Measurements from ENCODE around the gene EYS. TPM values are rescaled to one million over a fixed set of nuclear protein-coding genes. Genes with fewer than 3 reads are reported as not detected.
"Not testable (repeated sequence)": the region's sequence is repeated elsewhere in the genome, so short reads cannot be mapped to it uniquely, and the experiment has no call there.

EYS gene
- total and polyA plus RNA-seq, 2 experiments from 2014 or later, result 0.04 TPM; not detected in 1

DNA sequence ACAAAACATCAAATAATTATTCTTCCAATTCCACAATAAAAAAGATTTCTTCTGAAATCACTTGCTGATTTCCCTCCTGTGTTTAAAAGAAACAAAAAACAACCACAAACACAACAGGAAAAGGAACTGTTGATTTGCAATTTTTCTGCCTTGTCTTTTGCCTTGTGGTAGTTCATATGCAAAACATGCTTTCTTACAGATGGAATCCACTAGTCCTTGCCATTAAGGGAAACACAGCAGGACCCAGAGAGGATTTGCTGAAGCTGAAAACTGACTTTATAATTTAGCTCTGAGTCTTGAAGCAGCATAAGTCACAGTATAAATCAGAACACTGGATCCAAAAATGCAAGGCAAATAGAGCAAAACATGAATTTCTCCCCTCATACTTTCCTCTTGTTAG lies 1742.7 kb downstream of the EYS start:
- no peaks in the 10 kb centered on the region for H3K9me3 ChIP-seq (ENCODE audit: low read depth)
- H3F3A ChIP-seq (ENCODE audit: insufficient read depth), result no peaks in the 10 kb centered on the region
- H3K79me2 ChIP-seq (ENCODE audit: insufficient read depth), result no peaks in the 10 kb centered on the region
- H2AFZ ChIP-seq, result no peak overlapping the region
- in situ Hi-C loops (cut with MboI), result no loop called here
- H3K9ac ChIP-seq, result no peak overlapping the region
- no peaks in the 10 kb centered on the region for H3K36me3 ChIP-seq (ENCODE audit: low read depth)
- H3K27ac ChIP-seq, result no peak overlapping the region
- H3K27me3 ChIP-seq (replicated peaks; ENCODE audit: insufficient read depth), result peaks cover 5% of the 10 kb centered on the region
- H3K4me2 ChIP-seq (ENCODE audit: unreplicated experiment), result no peak overlapping the region
- TF ChIP-seq EZH2 (IDR thresholded peaks at IDR 0.05; ENCODE audit: insufficient read depth, poor library complexity, severe bottlenecking), result no peak
- no peak for TF ChIP-seq EZH2phosphoT487 (IDR thresholded peaks at IDR 0.05; ENCODE audit: insufficient read depth, low read depth)
- H4K20me1 ChIP-seq (ENCODE audit: insufficient read depth), result no peaks in the 10 kb centered on the region
- no peak overlapping the region for H3K4me3 ChIP-seq
- no peaks in the 10 kb centered on the region for H3K9me2 ChIP-seq (ENCODE audit: insufficient read depth)
- no peak for DNase-seq
- H3K4me1 ChIP-seq (ENCODE audit: insufficient read depth), result no peaks in the 10 kb centered on the region

DNA sequence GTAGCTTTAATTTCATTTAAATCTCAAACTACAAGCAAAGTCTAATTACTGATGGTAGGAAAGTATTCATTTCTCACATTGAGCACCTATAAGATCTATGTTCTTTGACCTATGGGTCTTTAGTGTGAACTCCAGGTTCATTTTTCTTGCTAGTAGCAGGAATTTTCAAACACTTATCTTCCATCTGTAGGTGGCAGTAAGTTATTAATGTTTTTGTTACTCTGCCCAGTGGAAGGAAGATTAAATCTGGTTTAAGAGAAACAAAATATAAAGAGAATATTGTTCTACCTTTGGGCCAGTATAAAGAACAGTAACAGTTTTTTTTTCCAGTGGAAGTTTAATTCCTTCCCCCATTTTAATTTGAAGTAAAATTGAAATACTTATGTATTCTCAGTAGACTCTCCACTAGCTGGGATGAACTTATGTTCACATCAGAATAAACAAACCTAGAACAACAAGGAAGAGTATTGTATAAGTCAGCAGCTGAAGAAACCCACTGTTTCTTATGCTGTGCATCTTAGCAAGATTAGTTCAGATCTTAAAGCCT lies 1743.2 kb downstream of the EYS start:
- no peak for DNase-seq
- Histone ChIP-seq H3K4me2 (ENCODE audit: unreplicated experiment) (no peak overlapping the region), H3K9ac (no peak overlapping the region), H3K36me3 (ENCODE audit: low read depth) (no peaks in the 10 kb centered on the region), H3K27me3 (replicated peaks; ENCODE audit: insufficient read depth) (peaks cover 5% of the 10 kb centered on the region), H3K4me1 (ENCODE audit: insufficient read depth) (no peaks in the 10 kb centered on the region), H3K9me2 (ENCODE audit: insufficient read depth) (no peaks in the 10 kb centered on the region), H4K20me1 (ENCODE audit: insufficient read depth) (no peaks in the 10 kb centered on the region), H2AFZ (no peak overlapping the region), H3K4me3 (no peak overlapping the region), H3F3A (ENCODE audit: insufficient read depth) (no peaks in the 10 kb centered on the region), H3K9me3 (ENCODE audit: low read depth) (no peaks in the 10 kb centered on the region), H3K27ac (no peak overlapping the region), H3K79me2 (ENCODE audit: insufficient read depth) (no peaks in the 10 kb centered on the region)
- in situ Hi-C loops (cut with MboI), result no loop called here
- TF ChIP-seq EZH2 (IDR thresholded peaks at IDR 0.05; ENCODE audit: insufficient read depth, poor library complexity, severe bottlenecking) (no peak), EZH2phosphoT487 (IDR thresholded peaks at IDR 0.05; ENCODE audit: insufficient read depth, low read depth) (no peak)

DNA sequence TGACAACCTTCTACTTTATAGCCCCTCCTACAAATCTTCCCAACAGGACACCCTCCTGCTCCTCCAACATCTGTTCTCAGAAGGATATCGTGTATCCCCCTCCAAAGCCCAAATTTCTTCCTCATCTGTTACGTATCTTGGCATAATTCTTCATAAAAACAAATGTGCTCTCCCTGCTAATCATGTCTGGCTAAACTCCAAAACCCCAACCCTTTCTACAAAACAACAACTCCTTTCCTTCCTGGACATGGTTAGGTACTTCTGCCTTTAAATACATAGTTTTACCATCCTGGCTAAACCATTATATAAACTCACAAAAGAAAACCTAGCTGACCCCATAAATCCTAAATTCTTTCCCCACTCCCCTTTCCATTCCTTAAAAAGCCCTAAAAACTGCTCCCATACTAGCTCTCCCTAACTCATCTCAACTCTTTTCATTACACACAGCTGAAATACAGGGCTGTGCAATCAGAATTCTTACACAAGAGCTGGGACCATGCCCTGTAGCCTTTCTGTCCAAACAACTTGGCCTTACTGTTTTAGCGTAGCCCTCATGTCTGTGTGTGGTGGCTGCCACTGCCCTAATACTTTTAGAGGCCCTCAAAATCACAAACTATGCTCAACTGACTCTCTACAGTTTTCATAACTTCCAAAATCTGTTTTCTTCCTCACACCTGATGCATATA lies 1753.5 kb downstream of the EYS start:
- H3K79me2 ChIP-seq (ENCODE audit: insufficient read depth); DNase-seq; in situ Hi-C loops (cut with MboI); H3F3A ChIP-seq (ENCODE audit: insufficient read depth); H3K4me2 ChIP-seq (ENCODE audit: unreplicated experiment); H3K9me3 ChIP-seq (ENCODE audit: low read depth); H3K27ac ChIP-seq; H3K9me2 ChIP-seq (ENCODE audit: insufficient read depth); H3K36me3 ChIP-seq (ENCODE audit: low read depth); H3K4me3 ChIP-seq; H3K4me1 ChIP-seq (ENCODE audit: insufficient read depth); H3K9ac ChIP-seq; H4K20me1 ChIP-seq (ENCODE audit: insufficient read depth); H3K27me3 ChIP-seq (replicated peaks; ENCODE audit: insufficient read depth); H2AFZ ChIP-seq: not testable (repeated sequence)
- WGBS, 2 experiments (ENCODE audit: low coverage in 1 of 2, low lambda C conversion rate in 2 of 2, missing lambda C conversion rate in 2 of 2), result 7 to 11% methylated on average over 3 of the region's 3 CpGs

DNA sequence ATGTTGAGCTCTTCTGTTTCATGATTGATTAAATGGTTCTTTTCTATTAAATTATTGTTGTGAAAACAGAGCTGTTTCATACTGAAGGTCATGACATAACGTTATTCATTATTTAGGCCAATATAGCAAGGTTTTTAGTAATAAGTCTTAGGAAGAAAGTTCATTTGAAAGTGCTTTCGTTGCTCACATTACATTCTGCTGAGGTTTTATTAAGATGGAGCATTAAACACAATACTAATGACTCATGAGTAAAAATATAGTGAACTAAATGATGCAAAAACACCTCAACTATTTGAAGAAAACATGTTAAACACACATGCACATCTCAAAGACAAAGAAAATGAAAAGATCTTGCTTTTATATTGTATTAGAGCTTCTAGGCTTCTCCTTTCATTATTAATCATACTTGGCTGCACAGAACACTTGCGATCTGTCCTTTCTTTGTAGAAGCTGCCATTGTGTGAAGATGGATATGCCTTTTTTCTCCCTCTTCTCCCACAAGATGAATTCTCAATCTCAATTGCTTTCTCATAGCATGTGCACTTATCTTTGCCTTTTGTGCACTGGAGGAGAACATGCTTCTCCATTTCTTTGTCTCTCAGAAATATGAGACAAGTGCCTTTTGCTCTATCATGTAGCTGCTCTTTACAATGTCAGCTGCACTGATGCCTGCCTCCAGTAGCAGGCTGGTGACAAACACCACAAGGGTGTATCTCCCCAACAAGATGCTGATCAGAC lies 1759.1 kb downstream of the EYS start:
- H4K20me1 ChIP-seq (ENCODE audit: insufficient read depth), result no peaks in the 10 kb centered on the region
- no peak overlapping the region for H3K4me3 ChIP-seq
- H3K9ac ChIP-seq, result no peak overlapping the region
- no peaks in the 10 kb centered on the region for H3K9me3 ChIP-seq (ENCODE audit: low read depth)
- no peaks in the 10 kb centered on the region for H3K36me3 ChIP-seq (ENCODE audit: low read depth)
- no peaks in the 10 kb centered on the region for H3K79me2 ChIP-seq (ENCODE audit: insufficient read depth)
- TF ChIP-seq EZH2phosphoT487 (IDR thresholded peaks at IDR 0.05; ENCODE audit: insufficient read depth, low read depth), result no peak
- no peak for TF ChIP-seq EZH2 (IDR thresholded peaks at IDR 0.05; ENCODE audit: insufficient read depth, poor library complexity, severe bottlenecking)
- no peak overlapping the region for H3K4me2 ChIP-seq (ENCODE audit: unreplicated experiment)
- no peak overlapping the region for H3K27ac ChIP-seq
- DNase-seq, result no peak
- H3K27me3 ChIP-seq (replicated peaks; ENCODE audit: insufficient read depth), result peaks cover 4% of the 10 kb centered on the region
- in situ Hi-C loops (cut with MboI), result no loop called here
- no peaks in the 10 kb centered on the region for H3K9me2 ChIP-seq (ENCODE audit: insufficient read depth)
- WGBS, 2 experiments (ENCODE audit: low coverage in 1 of 2, low lambda C conversion rate in 2 of 2, missing lambda C conversion rate in 2 of 2), result 27 to 35% methylated on average over 3 of the region's 3 CpGs
- no peaks in the 10 kb centered on the region for H3K4me1 ChIP-seq (ENCODE audit: insufficient read depth)
- H3F3A ChIP-seq (ENCODE audit: insufficient read depth), result no peaks in the 10 kb centered on the region
- H2AFZ ChIP-seq, result no peak overlapping the region

Data from GM23248 (cell line).